ENCODE results near the gene ATRNL1. TPM values are rescaled to one million over a fixed set of nuclear protein-coding genes. Genes with fewer than 3 reads are reported as not detected.
A peak's percentile ranks its signal among the peaks of the same experiment; 100 is the strongest.

ATRNL1 gene
- total and polyA plus RNA-seq, 2 experiments from 2014 or later = 5.9 to 17.4 TPM

- TF ChIP-seq EZH2phosphoT487 (IDR thresholded peaks at IDR 0.05; ENCODE audit: low read depth, severe bottlenecking, unreplicated experiment) (no peak), EZH2 (IDR thresholded peaks at IDR 0.05; ENCODE audit: borderline replicate concordance) (no peak)
- TF ChIP-seq, protein P1, sequence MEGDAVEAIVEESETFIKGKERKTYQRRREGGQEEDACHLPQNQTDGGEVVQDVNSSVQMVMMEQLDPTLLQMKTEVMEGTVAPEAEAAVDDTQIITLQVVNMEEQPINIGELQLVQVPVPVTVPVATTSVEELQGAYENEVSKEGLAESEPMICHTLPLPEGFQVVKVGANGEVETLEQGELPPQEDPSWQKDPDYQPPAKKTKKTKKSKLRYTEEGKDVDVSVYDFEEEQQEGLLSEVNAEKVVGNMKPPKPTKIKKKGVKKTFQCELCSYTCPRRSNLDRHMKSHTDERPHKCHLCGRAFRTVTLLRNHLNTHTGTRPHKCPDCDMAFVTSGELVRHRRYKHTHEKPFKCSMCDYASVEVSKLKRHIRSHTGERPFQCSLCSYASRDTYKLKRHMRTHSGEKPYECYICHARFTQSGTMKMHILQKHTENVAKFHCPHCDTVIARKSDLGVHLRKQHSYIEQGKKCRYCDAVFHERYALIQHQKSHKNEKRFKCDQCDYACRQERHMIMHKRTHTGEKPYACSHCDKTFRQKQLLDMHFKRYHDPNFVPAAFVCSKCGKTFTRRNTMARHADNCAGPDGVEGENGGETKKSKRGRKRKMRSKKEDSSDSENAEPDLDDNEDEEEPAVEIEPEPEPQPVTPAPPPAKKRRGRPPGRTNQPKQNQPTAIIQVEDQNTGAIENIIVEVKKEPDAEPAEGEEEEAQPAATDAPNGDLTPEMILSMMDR (IDR thresholded peaks at IDR 0.05; ENCODE audit: poor library complexity) = no peak
- no peaks in the 10 kb centered on the region for H3K4me1 ChIP-seq (ENCODE audit: insufficient read depth)
Observed at GRCh38 chr10:115118346-115118745, 25.2 kb downstream of the ATRNL1 start.

GRCh38 chr10:115125505-115125904 is 32.3 kb downstream of the ATRNL1 start:
- TF ChIP-seq, protein P1 (IDR thresholded peaks at IDR 0.05; ENCODE audit: poor library complexity) = no peak
- TF ChIP-seq EZH2phosphoT487 (IDR thresholded peaks at IDR 0.05; ENCODE audit: low read depth, severe bottlenecking, unreplicated experiment) = no peak
- TF ChIP-seq EZH2 (IDR thresholded peaks at IDR 0.05; ENCODE audit: borderline replicate concordance) = no peak
- 92% methylated on average over 4 of the region's 4 CpGs for WGBS (ENCODE audit: low lambda C conversion rate, missing lambda C conversion rate)
- no peaks in the 10 kb centered on the region for H3K36me3 ChIP-seq (replicated peaks; ENCODE audit: insufficient read depth, low read depth)
- no peak overlapping the region for H3K27ac ChIP-seq
- H3K79me2 ChIP-seq = no peaks in the 10 kb centered on the region
- no peak for DNase-seq (ENCODE audit: low spot score)
- no peaks in the 10 kb centered on the region for H4K20me1 ChIP-seq (ENCODE audit: insufficient read depth, poor library complexity, severe bottlenecking)
- H3K4me1 ChIP-seq (ENCODE audit: insufficient read depth) = no peaks in the 10 kb centered on the region
- no peak overlapping the region for H2AFZ ChIP-seq
- H3K4me2 ChIP-seq = no peak overlapping the region
- H3K9me2 ChIP-seq (replicated peaks; ENCODE audit: insufficient read depth) = no peaks in the 10 kb centered on the region
- H3K4me3 ChIP-seq = no peak overlapping the region
- H3K9me3 ChIP-seq (ENCODE audit: low read depth) = no peaks in the 10 kb centered on the region
- no peaks in the 10 kb centered on the region for H3K27me3 ChIP-seq

More at GRCh38 chr10:115118346-115118745, 25.2 kb downstream of the ATRNL1 start:
- no peak overlapping the region for H3K4me3 ChIP-seq
- DNase-seq (ENCODE audit: low spot score) = no peak
- no peaks in the 10 kb centered on the region for H3K36me3 ChIP-seq (replicated peaks; ENCODE audit: insufficient read depth, low read depth)
- no peaks in the 10 kb centered on the region for H3K9me3 ChIP-seq (ENCODE audit: low read depth)
- no peak overlapping the region for H3K4me2 ChIP-seq
- H4K20me1 ChIP-seq (ENCODE audit: insufficient read depth, poor library complexity, severe bottlenecking) = no peaks in the 10 kb centered on the region
- H3K27ac ChIP-seq = no peak overlapping the region
- no peaks in the 10 kb centered on the region for H3K79me2 ChIP-seq
- no peaks in the 10 kb centered on the region for H3K9me2 ChIP-seq (replicated peaks; ENCODE audit: insufficient read depth)
- 73% methylated on average over 1 of the region's 1 CpG for WGBS (ENCODE audit: low lambda C conversion rate, missing lambda C conversion rate)
- H3K27me3 ChIP-seq = no peaks in the 10 kb centered on the region
- no peak overlapping the region for H2AFZ ChIP-seq

DNA sequence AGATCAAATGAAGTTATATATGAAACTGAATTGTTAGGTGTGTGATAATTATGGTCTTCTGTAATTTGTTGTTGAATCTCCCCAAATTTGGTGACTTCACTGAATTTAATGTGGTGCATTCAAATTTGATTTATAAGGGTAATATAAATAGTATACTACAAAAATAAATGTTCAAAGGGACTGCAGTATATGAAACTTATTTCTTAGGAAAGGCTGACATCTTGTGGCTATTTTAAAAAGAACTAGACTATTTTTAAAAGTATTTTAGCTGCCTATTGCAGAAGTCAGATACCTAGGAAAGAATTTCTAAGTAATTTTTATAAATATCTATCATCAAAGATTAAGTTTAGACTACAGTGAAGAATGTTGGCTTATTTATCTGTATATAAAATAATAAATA is 36.6 kb downstream of the ATRNL1 start:
- Histone ChIP-seq H3K79me2 (no peaks in the 10 kb centered on the region), H3K4me2 (no peak overlapping the region), H3K27me3 (no peaks in the 10 kb centered on the region), H3K27ac (no peak overlapping the region), H3K4me3 (no peak overlapping the region), H2AFZ (no peak overlapping the region), H3K36me3 (replicated peaks; ENCODE audit: insufficient read depth, low read depth) (no peaks in the 10 kb centered on the region), H4K20me1 (ENCODE audit: insufficient read depth, poor library complexity, severe bottlenecking) (no peaks in the 10 kb centered on the region), H3K9me3 (ENCODE audit: low read depth) (no peaks in the 10 kb centered on the region), H3K4me1 (ENCODE audit: insufficient read depth) (no peaks in the 10 kb centered on the region), H3K9me2 (replicated peaks; ENCODE audit: insufficient read depth) (no peaks in the 10 kb centered on the region)
- TF ChIP-seq, protein P1 (IDR thresholded peaks at IDR 0.05; ENCODE audit: poor library complexity) = peak; percentile 63
- no peak for TF ChIP-seq EZH2 (IDR thresholded peaks at IDR 0.05; ENCODE audit: borderline replicate concordance)
- peak; percentile 30 for DNase-seq (ENCODE audit: low spot score)

- H3K4me3 ChIP-seq = no peak overlapping the region
- no peaks in the 10 kb centered on the region for H3K79me2 ChIP-seq
- H3K9me2 ChIP-seq (replicated peaks; ENCODE audit: insufficient read depth) = no peaks in the 10 kb centered on the region
- no peaks in the 10 kb centered on the region for H4K20me1 ChIP-seq (ENCODE audit: insufficient read depth, poor library complexity, severe bottlenecking)
- no peak overlapping the region for H2AFZ ChIP-seq
- no peaks in the 10 kb centered on the region for H3K27me3 ChIP-seq
- no peak for DNase-seq (ENCODE audit: low spot score)
- no peaks in the 10 kb centered on the region for H3K36me3 ChIP-seq (replicated peaks; ENCODE audit: insufficient read depth, low read depth)
- H3K4me1 ChIP-seq (ENCODE audit: insufficient read depth) = no peaks in the 10 kb centered on the region
- no peak overlapping the region for H3K4me2 ChIP-seq
- H3K9me3 ChIP-seq (ENCODE audit: low read depth) = no peaks in the 10 kb centered on the region
- no peak overlapping the region for H3K27ac ChIP-seq
- no peak for TF ChIP-seq EZH2 (IDR thresholded peaks at IDR 0.05; ENCODE audit: borderline replicate concordance)
- TF ChIP-seq EZH2phosphoT487 (IDR thresholded peaks at IDR 0.05; ENCODE audit: low read depth, severe bottlenecking, unreplicated experiment) = no peak
- TF ChIP-seq, protein P1 (IDR thresholded peaks at IDR 0.05; ENCODE audit: poor library complexity) = no peak
Observed at GRCh38 chr10:115136616-115137015, 43.5 kb downstream of the ATRNL1 start.

All from hepatocyte (in vitro differentiated cells).